HepG2 (cell line): ENCODE results near the gene TNFAIP2. TPM values are rescaled to one million over a fixed set of nuclear protein-coding genes. Genes with fewer than 3 reads are reported as not detected.

ENCODE experiments used
- CREB3 ChIP-seq: sonication (generic); formaldehyde crosslinking; IDR thresholded peaks from 2 replicates; pipeline ENCODE4 v1.5.0; 2020; ENCODE audit warnings: missing genetic modification reagents
- KMT2A ChIP-seq: sonication (generic); formaldehyde crosslinking; IDR thresholded peaks from 2 replicates; pipeline ENCODE4 v1.4.0; 2020; ENCODE audit warnings: missing genetic modification reagents
- MATR3 ChIP-seq: sonication (generic); formaldehyde crosslinking; IDR thresholded peaks from 2 replicates; pipeline ENCODE4 v1.4.0; 2020; ENCODE audit warnings: missing genetic modification reagents
- MYPOP ChIP-seq: sonication (generic); formaldehyde crosslinking; IDR thresholded peaks from 2 replicates; pipeline ENCODE4 v1.8.1; 2023; ENCODE audit warnings: mild to moderate bottlenecking, moderate library complexity, missing genetic modification reagents
- POLR2G ChIP-seq: fragments of 200-400 bp; formaldehyde crosslinking; IDR thresholded peaks from 2 replicates; pipeline ENCODE4 v1.6.1; 2018; ENCODE audit warnings: mild to moderate bottlenecking, low read depth, low read length, moderate library complexity
- RARG ChIP-seq: sonication (generic); formaldehyde crosslinking; IDR thresholded peaks from 2 replicates; pipeline ENCODE4 v1.4.0; 2020; ENCODE audit warnings: low read depth, mild to moderate bottlenecking, missing genetic modification reagents
- TCF7L2 ChIP-seq: IDR thresholded peaks from 2 replicates; pipeline ENCODE4 v1.6.1; 2011; ENCODE audit warnings: mild to moderate bottlenecking, low read depth, low read length, moderate library complexity
- WIZ ChIP-seq: sonication (generic); formaldehyde crosslinking; IDR thresholded peaks from 2 replicates; pipeline ENCODE4 v1.5.1; 2020; ENCODE audit warnings: mild to moderate bottlenecking, missing genetic modification reagents
- ZBTB1 ChIP-seq: sonication (generic); formaldehyde crosslinking; IDR thresholded peaks from 2 replicates; pipeline ENCODE4 v1.4.0; 2020; ENCODE audit warnings: missing genetic modification reagents, borderline replicate concordance
- ZBTB40 ChIP-seq, 2 experiments: fragments of 450-650 bp in 1 of 2; sonication (generic) in 1 of 2; formaldehyde crosslinking in 1 of 2; IDR thresholded peaks; 2 replicates each; pipeline versions ENCODE4 v1.6.1 to v1.8.0; 2016 to 2022; ENCODE audit warnings: antibody characterized with exemption in 1 of 2, mild to moderate bottlenecking in 1 of 2, missing genetic modification reagents in 1 of 2
- ZFP90 ChIP-seq: sonication (generic); formaldehyde crosslinking; IDR thresholded peaks from 2 replicates; pipeline ENCODE4 v1.8.0; 2022; ENCODE audit warnings: missing genetic modification reagents, mild to moderate bottlenecking, inconsistent platforms, borderline replicate concordance
- ZIK1 ChIP-seq: sonication (generic); formaldehyde crosslinking; IDR thresholded peaks from 2 replicates; pipeline ENCODE4 v1.5.0; 2020; ENCODE audit warnings: mild to moderate bottlenecking, low read depth, missing genetic modification reagents, borderline replicate concordance
- ZNF501 ChIP-seq: sonication (generic); formaldehyde crosslinking; IDR thresholded peaks from 2 replicates; pipeline ENCODE4 v1.5.1; 2020; ENCODE audit warnings: mild to moderate bottlenecking, moderate library complexity, missing genetic modification reagents
- ZNF512 ChIP-seq: sonication (generic); formaldehyde crosslinking; IDR thresholded peaks from 2 replicates; pipeline ENCODE4 v1.4.0; 2020; ENCODE audit warnings: mild to moderate bottlenecking, missing genetic modification reagents
- polyA plus RNA-seq, 8 experiments: library from polyadenylated mRNA; depleted of rRNA in 3 of 8; stranded (reverse) in 7 of 8; unstranded in 1 of 8; fragments of >200 nt; fragmentation: Illumina TruSeq in 4 of 8; extraction: Trizol in 4 of 8; gene quantifications; 2 replicates each; pipeline versions ENCODE4 v1.2.1 to v1.2.3, GENCODE V29; 2011 to 2016; ENCODE audit warnings: low read depth in 4 of 8, missing spikeins in 1 of 8, mixed read lengths in 1 of 8; ENCODE audit not compliant: insufficient read depth in 1 of 8
- total RNA-seq, 5 experiments: library from RNA; depleted of rRNA; stranded (reverse); fragments of >200 nt; fragmentation: Illumina TruSeq; extraction: Trizol; gene quantifications; 2 replicates each; pipeline ENCODE4 v1.2.3, GENCODE V29; 2016; ENCODE audit warnings: low read depth in 1 of 5

Gene TNFAIP2
- total and polyA plus RNA-seq, 2 of the 13 experiments (the other 11 are each of a cell fraction or from before 2014, with no cell fraction given): 0.46 to 1.5 TPM

- TF ChIP-seq ZBTB40 (IDR thresholded peaks at IDR 0.05) (no peak), ZBTB40 (CRISPR knock-in tag; IDR thresholded peaks at IDR 0.05) (no peak; the same call in 1 of the 2 replicates), TCF7L2 (no peak), CREB3 (CRISPR knock-in tag) (no peak), ZFP90 (peak; percentile 88), RARG (CRISPR knock-in tag) (no peak), ZIK1 (CRISPR knock-in tag) (no peak), KMT2A (CRISPR knock-in tag) (no peak), POLR2G (peak; percentile 89), WIZ (CRISPR knock-in tag) (no peak), MATR3 (CRISPR knock-in tag) (no peak), ZBTB1 (CRISPR knock-in tag) (no peak), ZNF512 (CRISPR knock-in tag) (no peak), ZNF501 (CRISPR knock-in tag) (0 out of 2 replicates have a peak, but pooled peaks have one; percentile 26), MYPOP (CRISPR knock-in tag) (peak; percentile 49; the same call in 1 of the 2 replicates)
Observed at GRCh38 chr14:103099081-103099732, 24.1 kb upstream of the TNFAIP2 start (continued).
